Thyroid gland (tissue), 4 donors: Measurements from ENCODE around the gene ABCC11.

Experiments used
- CTCF ChIP-seq, 6 experiments: fragments of 200-600 bp in 3 of 6; fragments of 450-650 bp in 3 of 6; sonication (generic) in 3 of 6; IDR thresholded peaks; one replicate each; pipeline ENCODE4 v1.5.1; 2016 to 2019; ENCODE audit warnings: antibody characterized with exemption in 6 of 6, mild to moderate bottlenecking in 2 of 6, inconsistent platforms in 1 of 6, moderate library complexity in 1 of 6
- POLR2A ChIP-seq, 2 donors: fragments of 450-650 bp; IDR thresholded peaks; one replicate each; pipeline ENCODE4 v1.6.1; 2017; ENCODE audit warnings: antibody characterized with exemption in 2 of 2, mild to moderate bottlenecking in 2 of 2, moderate library complexity in 1 of 2

DNA sequence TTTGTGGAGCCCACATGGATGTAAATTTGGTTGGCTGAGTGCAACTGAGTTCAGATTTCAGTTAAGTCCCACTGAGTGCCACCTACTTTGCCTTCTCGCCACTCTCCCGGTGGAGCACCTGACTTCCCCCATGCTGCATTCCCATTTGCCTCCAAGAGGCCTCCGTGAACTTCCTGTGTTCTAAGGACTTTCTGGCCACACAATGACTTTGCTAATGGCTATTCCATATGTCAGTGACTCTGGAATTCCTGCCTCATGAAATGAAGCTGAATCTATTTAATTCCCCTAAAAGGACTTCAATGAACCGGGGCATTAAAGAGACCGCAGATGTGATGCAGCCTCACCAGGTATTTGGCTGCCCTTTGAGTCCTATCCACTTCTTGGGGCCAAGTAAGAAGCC, 121.5 kb downstream of the ABCC11 start:
- TF ChIP-seq POLR2A (IDR thresholded peaks at IDR 0.05) (no peak), CTCF (IDR thresholded peaks at IDR 0.05) (no peak)
